ENCODE data around the gene TMBIM6.

Gene TMBIM6

DNA sequence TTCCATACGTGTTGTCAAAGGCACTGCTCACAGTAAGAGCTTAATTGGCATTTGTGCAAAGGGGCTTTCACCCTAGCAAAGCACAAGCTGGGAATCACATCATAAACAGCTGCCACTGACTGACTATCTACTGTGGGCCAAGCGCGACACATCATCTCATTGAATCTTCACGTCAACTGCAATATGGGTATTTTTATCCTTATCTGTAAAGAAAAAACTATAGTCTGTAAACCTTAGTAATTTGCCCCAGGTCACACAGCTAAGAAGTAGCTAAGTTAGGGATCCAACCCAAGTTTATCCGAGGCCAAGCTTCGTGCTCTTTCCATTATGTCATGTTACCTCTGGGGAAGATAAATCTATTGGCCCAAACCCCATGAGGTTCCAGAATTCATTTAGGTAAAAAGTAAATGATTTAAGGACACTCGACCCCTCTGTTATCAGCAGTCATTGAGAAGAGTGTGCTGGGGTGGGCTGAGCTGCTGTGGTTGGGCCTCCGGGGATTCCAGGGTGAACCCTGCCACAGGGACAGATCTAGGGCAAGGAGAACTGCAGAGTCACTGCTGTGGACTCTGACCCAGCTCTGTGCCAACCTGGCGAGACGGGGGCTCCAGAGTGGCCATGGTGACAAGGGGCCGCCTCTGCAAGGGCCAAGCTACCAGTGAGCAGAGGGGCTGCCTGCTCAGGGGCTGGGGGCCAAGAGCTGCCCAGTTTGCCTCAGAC is 59.2 kb downstream of the TMBIM6 start:
- DNase-seq: no peak

DNA sequence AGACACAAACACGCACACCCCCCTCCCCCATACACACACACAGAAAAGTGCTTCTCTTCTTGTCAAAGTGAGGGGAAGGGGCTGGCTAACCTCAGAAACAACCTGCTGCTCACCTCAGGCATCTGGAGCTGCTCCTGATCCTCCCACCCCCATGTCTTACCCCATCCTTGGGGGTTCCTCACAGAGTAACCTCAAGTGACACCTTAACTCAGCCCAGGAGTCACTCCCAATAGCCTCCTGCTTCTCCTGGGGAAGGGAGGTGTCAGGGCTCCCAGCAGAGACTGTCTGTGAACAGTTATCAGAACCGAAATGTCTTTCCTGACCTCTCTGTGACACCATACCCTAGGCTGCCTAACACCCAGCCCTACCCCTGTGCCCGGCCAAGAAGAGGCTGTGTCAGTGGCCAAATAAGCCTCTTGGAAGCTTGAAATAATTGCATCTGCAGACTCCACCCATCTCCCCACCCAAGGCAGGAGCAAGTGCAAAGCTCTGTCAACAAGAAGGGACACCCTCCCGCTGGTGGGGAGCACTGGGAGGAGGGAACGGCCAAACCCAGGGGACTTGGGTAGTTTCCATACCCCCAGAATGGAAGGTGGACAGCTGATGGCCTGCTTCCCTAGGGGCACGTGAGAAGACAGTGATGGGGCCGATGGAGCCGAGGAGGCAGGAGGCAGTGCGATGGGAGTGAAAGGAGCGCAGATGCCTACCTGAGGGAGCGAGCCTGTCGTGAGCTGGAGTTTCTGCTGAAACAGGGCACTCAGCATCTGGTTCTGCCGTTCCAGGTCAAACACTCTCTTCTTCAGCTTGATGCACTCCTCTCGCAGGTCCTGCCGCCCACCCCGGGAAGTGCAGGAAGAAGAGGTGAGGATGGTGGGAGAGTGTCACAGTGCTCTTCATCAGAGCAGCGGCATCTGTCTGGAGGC is 60.0 kb downstream of the TMBIM6 start:
- no peak for DNase-seq

DNA sequence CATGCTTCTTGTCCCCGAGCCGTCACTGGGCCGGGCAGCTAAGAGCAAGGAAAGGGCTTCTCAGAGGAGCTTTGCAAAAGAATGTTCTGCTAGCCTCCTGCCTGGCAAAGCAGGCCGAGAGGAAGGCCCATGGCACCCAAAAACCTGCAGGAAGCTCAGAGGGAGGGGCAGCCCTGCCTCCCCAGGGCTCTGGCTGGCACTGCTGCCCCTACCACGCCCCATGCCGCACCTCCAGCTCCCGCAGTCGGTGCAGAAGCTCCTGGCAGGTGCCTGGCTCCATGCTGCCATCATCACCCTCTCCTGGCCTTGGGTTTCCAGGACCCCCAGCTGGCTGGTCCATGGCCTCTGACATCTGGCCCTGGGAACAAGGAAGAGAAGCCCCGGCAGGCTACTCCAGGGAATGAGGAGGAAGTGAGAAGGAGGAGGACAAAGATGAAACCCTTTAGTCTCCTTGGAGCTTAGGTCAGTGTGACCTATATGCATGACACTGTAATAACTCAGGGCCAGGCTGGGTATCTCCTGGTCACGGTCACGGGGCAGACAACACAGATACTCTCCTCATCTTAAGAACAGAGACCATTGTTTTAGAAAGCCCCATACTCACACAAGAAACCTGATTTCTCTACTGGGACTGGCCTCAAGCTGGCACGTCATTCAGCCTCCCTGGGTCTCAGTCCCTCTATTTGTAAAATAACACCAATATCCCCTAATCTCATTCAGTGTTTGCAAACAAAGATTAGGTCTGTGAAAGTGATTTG is 62.5 kb downstream of the TMBIM6 start:
- DNase-seq: no peak

DNA sequence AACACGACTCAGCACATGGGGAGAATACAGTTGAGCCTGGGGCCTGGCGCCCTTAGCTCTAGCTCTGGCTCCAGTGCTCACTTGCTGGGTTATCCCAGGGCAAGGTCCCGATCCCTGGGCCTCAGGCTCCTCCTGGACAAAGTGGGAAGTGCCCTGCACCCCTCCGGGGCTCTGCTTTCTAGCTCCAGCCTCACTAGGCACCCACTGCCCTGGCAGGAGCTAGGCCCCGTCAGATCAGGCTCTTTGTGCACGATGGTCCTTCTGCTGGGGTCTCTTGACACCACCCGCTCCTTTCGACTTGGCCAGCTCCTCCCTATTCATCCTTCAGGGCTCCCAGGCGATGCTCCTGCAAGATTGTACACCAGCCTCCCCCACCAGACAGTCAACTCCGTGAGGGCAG is 63.5 kb downstream of the TMBIM6 start:
- no peak for DNase-seq

DNA sequence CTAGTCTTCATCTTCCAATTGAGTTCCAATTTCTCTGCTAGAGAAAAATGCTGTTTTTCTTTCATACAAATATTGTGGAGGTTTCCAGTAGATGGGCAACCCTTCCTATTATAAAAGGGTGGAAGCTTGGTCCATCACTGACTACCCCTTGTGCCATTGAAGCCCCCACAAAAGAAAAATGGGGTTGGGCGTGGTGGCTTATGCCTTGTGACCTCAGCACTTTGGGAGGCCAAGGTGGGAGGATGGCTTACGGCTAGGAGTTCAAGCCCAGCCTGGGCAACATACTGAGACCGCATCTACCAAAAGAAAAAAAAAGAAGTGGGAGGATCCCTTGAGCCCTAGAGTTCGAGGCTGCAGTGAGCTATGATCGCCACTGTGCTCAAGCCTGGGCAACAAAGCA is 64.1 kb downstream of the TMBIM6 start:
- no peak for DNase-seq

DNA sequence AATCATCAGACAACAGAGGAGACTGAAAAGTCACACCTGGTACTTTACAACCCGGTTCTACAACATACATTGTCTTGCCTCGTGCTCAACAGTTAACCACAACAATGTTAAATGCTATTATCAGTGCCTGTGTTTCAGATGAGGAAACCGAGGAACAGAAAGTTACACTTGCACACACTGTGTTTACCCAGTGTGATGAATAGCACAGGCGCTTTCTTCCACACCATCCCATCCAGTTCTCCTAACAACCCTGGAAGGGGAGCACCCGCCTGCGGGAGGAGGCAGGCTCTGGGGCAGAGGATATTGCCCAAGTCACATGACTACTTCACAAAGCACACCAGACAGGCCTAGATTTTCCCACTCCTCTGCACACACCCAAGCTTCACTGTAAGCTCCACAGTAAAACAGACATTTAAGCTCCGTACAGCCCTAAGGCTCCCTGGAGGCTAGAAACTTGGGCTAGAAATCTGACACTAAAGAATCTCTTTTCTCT is 65.0 kb downstream of the TMBIM6 start:
- no peak for DNase-seq

DNA sequence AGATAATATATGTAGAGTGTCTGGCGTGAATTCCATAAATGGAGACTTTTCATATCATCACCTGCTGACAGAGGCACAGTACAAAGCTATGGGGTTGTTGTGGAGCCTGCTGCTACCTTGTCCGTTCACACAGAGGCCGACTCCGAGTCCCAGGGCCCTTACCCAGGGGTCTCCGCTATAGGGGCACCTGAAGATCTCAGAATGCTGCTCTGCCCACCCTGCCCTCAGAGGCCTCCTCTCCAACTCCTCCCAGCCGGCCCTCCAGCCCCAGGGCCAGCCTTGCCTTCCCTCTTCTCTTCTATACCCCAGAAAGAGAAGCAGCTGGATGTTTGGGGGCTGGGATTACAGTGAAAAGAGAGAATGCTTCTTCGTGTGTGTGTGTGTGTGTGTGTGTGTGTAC is 65.5 kb downstream of the TMBIM6 start:
- DNase-seq: no peak

DNA sequence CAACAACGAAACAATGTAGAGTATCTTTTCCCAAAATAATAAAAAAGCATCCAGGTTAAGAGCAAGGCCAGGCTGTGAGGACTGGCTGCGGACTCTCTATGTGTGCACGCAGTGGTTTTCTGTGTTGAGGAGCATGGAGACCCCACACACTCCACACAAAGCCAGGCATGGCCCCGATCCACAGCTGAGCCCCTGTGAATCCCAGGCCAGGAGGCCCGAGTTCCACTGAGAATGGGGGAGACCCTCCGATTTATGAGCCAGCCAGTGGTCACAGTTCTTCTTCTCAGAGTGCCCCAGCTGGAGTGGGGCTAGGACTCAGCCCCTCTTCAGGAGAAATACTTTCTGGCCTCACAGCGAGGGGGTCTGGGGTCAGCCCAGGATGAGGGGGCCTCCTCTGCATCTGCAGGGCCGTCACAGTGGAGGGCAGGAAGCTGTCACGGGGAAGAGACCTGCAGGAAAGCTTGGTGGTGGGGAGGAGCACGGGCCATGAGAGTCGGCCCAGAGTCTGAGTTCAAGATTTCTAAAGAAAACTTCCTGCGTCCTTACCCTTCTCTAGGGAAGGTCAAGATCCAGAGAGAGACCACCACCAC is 66.7 kb downstream of the TMBIM6 start:
- DNase-seq: no peak

DNA sequence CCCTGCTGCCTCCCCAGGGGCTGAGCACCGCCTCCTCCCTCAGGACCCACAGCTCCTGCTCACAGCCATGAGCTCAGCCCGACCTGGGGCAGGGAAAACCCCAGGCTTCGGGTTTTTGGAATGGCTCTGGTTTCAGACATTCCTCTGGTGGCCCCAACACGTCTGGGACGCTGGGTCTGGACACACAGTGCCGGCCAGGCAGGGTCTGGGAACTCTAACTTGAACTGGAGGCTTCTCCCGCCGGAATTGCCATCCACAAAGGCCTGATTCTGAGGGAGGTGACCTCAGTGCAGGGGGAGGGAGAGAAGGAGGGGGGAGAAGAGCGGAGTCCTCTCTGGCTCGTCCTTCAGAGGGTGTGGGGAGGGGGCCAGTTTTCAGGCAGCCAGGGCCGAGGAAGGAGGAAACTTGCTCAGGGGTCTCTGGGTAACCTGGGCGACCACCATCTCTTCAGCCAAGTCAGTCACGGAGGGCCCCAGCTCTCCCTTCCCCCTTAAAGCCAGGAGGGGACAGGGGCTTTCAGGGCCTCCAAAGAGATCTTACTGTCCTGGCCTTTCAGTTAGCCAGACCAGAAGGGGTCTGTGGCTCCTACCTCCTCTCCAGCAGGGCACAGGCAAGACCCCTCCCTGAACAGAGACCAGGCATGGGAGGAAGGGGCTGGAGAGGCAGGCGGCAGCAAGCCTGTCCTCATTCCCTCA is 67.5 kb downstream of the TMBIM6 start:
- no peak for DNase-seq

DNA sequence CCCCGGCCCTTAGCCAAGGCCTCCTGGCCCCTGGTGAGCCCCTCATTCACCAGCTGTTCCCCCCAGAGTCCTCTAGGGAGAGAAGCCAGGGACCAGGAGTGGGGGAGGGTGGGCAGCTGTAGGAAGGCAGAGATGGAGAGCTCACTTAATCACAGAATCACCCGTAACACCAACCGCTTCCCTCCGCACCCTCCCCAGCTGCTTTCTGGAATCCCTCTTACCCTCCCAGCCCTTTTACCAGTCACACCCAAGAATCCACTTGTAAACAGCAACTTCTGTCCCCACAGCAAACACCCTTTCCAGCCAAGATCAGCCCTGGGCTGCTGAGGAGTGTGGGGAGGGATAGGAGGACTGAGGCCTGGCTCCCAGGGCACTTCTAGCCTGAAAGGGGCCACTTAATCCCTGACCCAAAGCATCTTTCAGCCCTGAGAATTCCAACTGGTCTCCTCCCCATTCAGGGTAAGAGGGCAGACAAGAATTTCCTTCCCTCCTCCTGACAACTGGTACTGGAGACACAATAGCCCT is 68.1 kb downstream of the TMBIM6 start:
- DNase-seq: no peak

DNA sequence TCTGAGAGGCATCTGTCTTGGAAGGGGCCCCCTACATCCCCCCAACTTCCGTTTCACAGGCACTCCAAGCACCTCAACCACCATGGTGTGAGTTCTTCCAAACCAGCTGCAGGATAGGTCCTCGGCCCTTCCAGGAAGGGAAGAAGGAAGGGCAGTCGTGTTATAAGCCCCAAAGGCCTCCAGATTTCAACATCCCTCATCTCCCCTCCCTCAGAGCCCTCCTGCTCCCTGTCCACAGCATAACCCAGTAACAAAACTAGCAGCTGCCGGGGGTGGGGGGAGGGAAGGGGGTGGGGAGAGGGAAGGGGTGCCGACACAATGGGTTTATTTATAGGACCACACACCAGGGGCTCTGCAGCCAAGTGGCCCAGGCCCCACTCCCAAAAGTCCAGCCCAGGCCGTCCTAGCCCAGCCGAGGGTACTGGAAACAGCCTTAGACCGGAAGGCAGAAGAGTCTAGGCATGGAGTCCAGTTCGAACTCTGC is 68.6 kb downstream of the TMBIM6 start:
- DNase-seq: no peak

DNA sequence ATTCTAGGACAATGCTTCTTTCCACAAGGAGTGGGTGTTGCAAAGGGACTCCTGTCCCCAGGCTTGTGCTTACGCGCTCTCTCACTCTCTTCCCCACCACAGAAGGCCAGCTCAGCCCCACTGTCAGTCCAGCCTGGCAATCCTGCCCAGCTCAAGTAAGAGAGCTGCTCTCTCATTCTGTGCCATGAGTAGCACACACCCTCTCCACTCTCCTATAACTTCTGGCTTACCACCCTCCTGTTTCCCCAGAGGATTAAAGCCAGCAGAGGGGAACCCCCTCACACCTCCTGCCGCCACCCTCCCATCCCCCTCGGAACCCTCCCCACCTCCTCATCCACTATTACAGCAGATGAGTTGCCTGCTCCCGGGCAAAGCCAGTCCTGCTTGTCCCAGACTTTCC is 69.8 kb downstream of the TMBIM6 start:
- no peak for DNase-seq

DNA sequence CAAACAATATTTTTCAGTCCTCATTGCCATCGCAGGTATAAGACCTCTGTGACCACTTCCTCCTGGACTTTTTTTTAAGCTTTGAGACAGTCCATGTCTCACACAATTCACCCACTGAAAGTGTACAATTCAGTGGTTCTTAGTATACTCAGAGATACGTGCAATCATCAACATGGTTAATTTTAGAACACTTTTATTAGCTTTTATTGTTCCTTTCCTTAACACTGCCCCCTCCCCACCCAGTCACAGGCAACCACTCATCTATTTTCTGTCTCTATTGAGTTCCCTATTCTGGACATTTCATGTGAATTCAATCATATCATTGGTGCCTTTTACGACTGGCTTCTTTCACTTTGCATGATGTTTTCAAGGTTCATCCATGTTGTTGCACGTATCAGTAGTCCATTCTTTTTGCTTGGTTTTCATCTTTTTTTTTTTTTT is 70.6 kb downstream of the TMBIM6 start:
- no peak for DNase-seq

DNA sequence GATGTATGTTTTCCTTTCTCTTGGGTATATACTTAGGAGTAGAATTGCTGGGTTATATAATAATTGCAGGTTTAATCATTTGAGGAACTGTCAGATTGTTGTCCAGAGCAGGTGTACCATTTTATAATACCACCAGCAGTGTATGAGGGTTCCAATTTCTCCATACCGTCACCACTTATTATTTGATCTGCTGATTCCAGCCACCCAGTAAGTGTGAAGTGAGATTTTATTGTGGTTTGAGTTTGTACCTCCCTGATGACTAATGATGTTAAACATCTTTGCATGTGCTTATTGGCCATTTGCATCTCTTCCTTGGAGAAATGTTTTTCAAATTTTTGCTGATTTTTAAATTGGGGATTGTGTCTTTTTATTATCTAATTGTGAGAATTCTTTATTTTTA is 71.8 kb downstream of the TMBIM6 start:
- DNase-seq: no peak

Data from SIG-M5 (cell line).